HEK293 (cell line): ENCODE results near the gene PRSS22.

Experiments
- ATF2 ChIP-seq: fragments of 450-650 bp; formaldehyde crosslinking; IDR thresholded peaks from 2 replicates; pipeline ENCODE4 v1.5.1; 2016; ENCODE audit warnings: missing biosample characterization, missing genetic modification characterization, low read depth
- ZNF169 ChIP-seq: fragments of 450-650 bp; formaldehyde crosslinking; IDR thresholded peaks from 2 replicates; pipeline ENCODE4 v1.5.1; 2016; ENCODE audit warnings: missing biosample characterization, missing genetic modification characterization

DNA sequence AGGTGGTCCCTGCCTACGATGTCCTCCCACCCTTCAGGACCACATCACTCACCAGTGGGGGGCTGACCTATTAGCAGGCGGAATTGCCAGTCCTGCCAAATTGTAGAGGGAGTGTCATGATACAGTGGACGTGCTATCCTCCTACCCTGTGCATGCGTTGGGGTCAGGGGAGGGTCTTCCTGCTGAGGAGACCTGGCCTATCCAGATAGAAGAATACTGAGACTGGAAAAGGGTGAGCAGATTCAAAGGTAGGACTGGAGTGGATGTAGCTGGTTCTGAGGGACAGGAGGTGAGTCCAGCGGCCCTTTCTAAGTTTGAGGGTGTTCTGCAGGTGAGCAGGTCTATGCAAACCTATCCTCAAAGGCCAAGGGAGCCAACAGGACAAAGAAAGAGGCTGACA is 51.7 kb downstream of the PRSS22 start:
- no peak for TF ChIP-seq ATF2
- no peak for TF ChIP-seq ZNF169 (tag by site-specific recombination)
